Measurements from ENCODE around the gene RFK. TPM values are rescaled to one million over a fixed set of nuclear protein-coding genes. Genes with fewer than 3 reads are reported as not detected.
"Not testable (repeated sequence)": the region's sequence is repeated elsewhere in the genome, so short reads cannot be mapped to it uniquely, and the experiment has no call there.

Gene RFK
- total RNA-seq (10 to 100 TPM; 17.9 to 19.0 TPM), polyA plus RNA-seq (10 to 100 TPM in 1 of 2 donors, 1 to 10 TPM in 1; 9.4 to 25.0 TPM)
- long read RNA-seq, donor 1, transcript RFK-201 (4 exons, 2,684 nt) = major isoform, 55 of 63 reads
- long read RNA-seq, donor 1, partial matches to known transcripts = 1 of 63 reads
- long read RNA-seq, donor 1, other reads (novel, unspliced or antisense) = 4 of 63 reads
- long read RNA-seq, donor 2, transcript RFK-201 (4 exons, 2,684 nt) = major isoform, 25 of 30 reads
- long read RNA-seq, donor 2, partial matches to known transcripts = 1 of 30 reads
- long read RNA-seq, donor 2, other reads (novel, unspliced or antisense) = 4 of 30 reads

- Histone ChIP-seq H3K9me3 (ENCODE audit: control insufficient read depth, low read length) (no peaks in the 10 kb centered on the region), H3K4me1 (ENCODE audit: control insufficient read depth in 1 of 2, insufficient read depth in 2 of 2, low read length in 2 of 2) (no peaks in the 10 kb centered on the region), H3K27ac (ENCODE audit: low read depth in 1 of 2, low read length in 2 of 2) (peak within 1 kb of the TSS; percentile 15 to 99), H3K36me3 (ENCODE audit: control insufficient read depth in 1 of 2, insufficient read depth in 2 of 2, low read length in 1 of 2) (no peaks in the 10 kb centered on the region), H3K4me3 (ENCODE audit: low read length in 2 of 2) (peak within 1 kb of the TSS; percentile 68 to 96), H3K27me3 (ENCODE audit: control insufficient read depth in 1 of 2, insufficient read depth in 2 of 2, low read length in 1 of 2) (no peaks in the 10 kb centered on the region)
- peak; percentile 99 for ATAC-seq (ENCODE audit: low FRiP score)
- intact Hi-C loops (cut with DNase I) = no loop called here
- 0% methylated on average over 61 to 81 of the region's 81 CpGs for WGBS, 2 donors
- peak; percentile 97 to 99 for DNase-seq
These were observed at the start of gene RFK for GRCh38 chr9:76394195-76394959. Gene RFK (minus strand): TSS chr9:76394426. CDS start chr9:76394171, 255 bp downstream.

DNA sequence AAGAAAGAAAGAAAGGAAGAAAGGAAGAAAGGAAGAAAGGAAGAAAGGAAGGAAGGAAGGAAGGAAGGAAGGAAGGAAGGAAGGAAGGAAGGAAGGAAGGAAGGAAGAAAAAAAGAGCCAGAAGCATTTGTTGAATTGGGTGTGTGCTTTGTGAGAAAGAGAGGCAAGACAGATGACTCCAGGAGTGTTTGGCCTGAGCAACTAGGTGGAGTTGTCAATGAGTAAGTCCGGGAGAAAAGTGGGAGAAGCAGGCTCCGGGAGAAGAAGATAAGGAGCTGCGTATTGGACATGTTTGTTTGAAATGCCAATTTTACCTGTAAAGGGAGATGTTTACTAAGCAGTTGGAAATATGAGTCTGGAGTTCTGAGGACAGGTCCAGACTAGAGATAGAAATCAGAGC is 49.7 kb upstream of the RFK start:
- intact Hi-C loops (cut with DNase I) = no loop called here

GRCh38 chr9:76441551-76442322 is 47.5 kb upstream of the RFK start:
- no peak overlapping the region for H3K27ac ChIP-seq (ENCODE audit: low read depth in 1 of 2, low read length in 2 of 2)
- H3K9me3 ChIP-seq (ENCODE audit: control insufficient read depth, low read length) = no peaks in the 10 kb centered on the region
- ATAC-seq (ENCODE audit: low FRiP score) (no peak), DNase-seq (no peak)
- H3K36me3 ChIP-seq (ENCODE audit: control insufficient read depth in 1 of 2, insufficient read depth in 2 of 2, low read length in 1 of 2) = no peaks in the 10 kb centered on the region
- WGBS, 2 donors = 92 to 95% methylated on average over 10 of the region's 10 CpGs
- intact Hi-C loops (cut with DNase I) = no loop called here
- no peaks in the 10 kb centered on the region for H3K27me3 ChIP-seq (ENCODE audit: control insufficient read depth in 1 of 2, insufficient read depth in 2 of 2, low read length in 1 of 2)
- H3K4me1 ChIP-seq (ENCODE audit: control insufficient read depth in 1 of 2, insufficient read depth in 2 of 2, low read length in 2 of 2) = no peaks in the 10 kb centered on the region
- no peak overlapping the region for H3K4me3 ChIP-seq (ENCODE audit: low read length in 2 of 2)

More for the DNA sequence above, 49.7 kb upstream of the RFK start:
- Histone ChIP-seq H3K4me1 (ENCODE audit: control insufficient read depth in 1 of 2, insufficient read depth in 2 of 2, low read length in 2 of 2) (no peaks in the 10 kb centered on the region), H3K36me3 (ENCODE audit: control insufficient read depth in 1 of 2, insufficient read depth in 2 of 2, low read length in 1 of 2) (no peaks in the 10 kb centered on the region), H3K4me3 (ENCODE audit: low read length in 2 of 2) (no peak overlapping the region), H3K27me3 (ENCODE audit: control insufficient read depth in 1 of 2, insufficient read depth in 2 of 2, low read length in 1 of 2) (no peaks in the 10 kb centered on the region), H3K9me3 (ENCODE audit: control insufficient read depth, low read length) (no peaks in the 10 kb centered on the region), H3K27ac (ENCODE audit: low read depth in 1 of 2, low read length in 2 of 2) (no peak overlapping the region)
- WGBS, 2 donors = 90 to 93% methylated on average over 3 of the region's 3 CpGs
- ATAC-seq (ENCODE audit: low FRiP score) (no peak), DNase-seq (no peak)

DNA sequence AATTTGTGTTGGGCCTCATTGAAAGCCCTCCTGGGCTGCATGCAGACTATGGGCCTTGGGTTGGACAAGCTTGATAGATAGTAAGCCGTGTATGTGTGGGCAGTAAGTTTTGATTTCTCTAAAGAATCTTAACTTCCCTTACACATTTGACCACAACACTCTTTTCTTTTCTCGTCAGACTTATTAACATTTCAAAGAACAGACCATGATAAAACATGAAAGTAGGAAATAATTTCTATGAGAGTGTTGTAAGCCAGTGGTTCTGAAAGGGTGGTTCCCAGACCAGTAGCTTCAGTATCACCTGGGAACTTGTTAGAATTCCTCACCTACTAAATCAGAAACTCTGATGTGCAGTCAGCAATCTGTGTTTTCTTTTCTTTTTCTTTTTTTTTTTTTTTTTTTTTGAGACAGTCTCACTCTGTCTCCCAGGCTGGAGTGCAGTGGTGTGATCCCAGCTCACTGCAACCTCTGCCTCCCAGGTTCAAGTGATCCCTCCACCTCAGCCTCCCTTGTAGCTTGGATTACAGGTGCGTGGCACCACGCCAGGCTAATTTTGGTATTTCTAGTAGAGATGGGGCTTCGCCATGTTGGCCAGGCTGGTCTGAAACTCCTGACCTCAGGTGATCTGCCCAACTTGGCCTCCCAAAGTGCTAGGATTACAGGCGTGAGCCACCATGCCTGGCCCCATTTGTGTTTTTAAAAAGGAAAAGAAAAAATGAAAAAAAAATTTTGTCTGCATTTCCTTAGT is 44.8 kb upstream of the RFK start:
- no peaks in the 10 kb centered on the region for H3K36me3 ChIP-seq (ENCODE audit: control insufficient read depth in 1 of 2, insufficient read depth in 2 of 2, low read length in 1 of 2)
- DNase-seq (no peak), ATAC-seq (ENCODE audit: low FRiP score) (no peak)
- WGBS, 2 donors = 87 to 92% methylated on average over 6 of the region's 6 CpGs
- no peaks in the 10 kb centered on the region for H3K27me3 ChIP-seq (ENCODE audit: control insufficient read depth in 1 of 2, insufficient read depth in 2 of 2, low read length in 1 of 2)
- intact Hi-C loops (cut with DNase I) = no loop called here
- H3K4me1 ChIP-seq (ENCODE audit: control insufficient read depth in 1 of 2, insufficient read depth in 2 of 2, low read length in 2 of 2) = no peaks in the 10 kb centered on the region
- H3K9me3 ChIP-seq (ENCODE audit: control insufficient read depth, low read length) = no peaks in the 10 kb centered on the region
- no peak overlapping the region for H3K27ac ChIP-seq (ENCODE audit: low read depth in 1 of 2, low read length in 2 of 2)
- H3K4me3 ChIP-seq (ENCODE audit: low read length in 2 of 2) = no peak overlapping the region

DNA sequence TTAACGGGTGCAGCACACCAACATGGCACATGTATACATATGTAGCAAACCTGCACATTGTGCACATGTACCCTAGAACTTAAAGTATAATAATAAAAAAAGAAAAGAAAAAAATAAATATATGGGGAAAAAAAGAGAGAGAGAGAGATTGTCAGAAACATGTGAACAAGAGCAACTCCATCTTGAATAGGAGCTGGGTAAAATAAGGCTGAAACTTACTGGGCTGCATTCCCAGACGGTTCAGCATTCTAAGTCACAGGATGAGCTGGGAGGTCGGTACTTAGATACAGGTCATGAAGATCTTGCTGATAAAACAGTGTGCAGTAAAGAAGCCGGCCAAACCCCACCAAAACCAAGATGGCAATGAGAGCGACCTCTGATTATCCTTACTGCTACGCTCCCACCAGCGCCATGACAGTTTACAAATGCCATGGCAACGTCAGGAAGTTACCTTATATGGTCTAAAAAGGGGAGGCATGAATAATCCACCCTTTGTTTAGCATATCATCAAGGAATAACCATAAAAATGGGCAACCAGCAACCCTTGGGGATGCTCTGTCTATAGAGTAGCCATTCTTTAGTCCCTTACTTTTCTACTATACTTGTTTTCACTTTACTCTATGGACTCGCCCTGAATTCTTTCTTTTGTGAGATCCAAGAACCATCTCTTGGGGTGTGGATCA is 42.9 kb upstream of the RFK start:
- DNase-seq; H3K36me3 ChIP-seq (ENCODE audit: control insufficient read depth in 1 of 2, insufficient read depth in 2 of 2, low read length in 1 of 2); intact Hi-C loops (cut with DNase I); H3K27me3 ChIP-seq (ENCODE audit: control insufficient read depth in 1 of 2, insufficient read depth in 2 of 2, low read length in 1 of 2); H3K4me1 ChIP-seq (ENCODE audit: control insufficient read depth in 1 of 2, insufficient read depth in 2 of 2, low read length in 2 of 2); H3K9me3 ChIP-seq (ENCODE audit: control insufficient read depth, low read length); H3K4me3 ChIP-seq (ENCODE audit: low read length in 2 of 2); H3K27ac ChIP-seq (ENCODE audit: low read depth in 1 of 2, low read length in 2 of 2); ATAC-seq (ENCODE audit: low FRiP score): not testable (repeated sequence)
- WGBS, 2 donors = 87 to 90% methylated on average over 9 of the region's 9 CpGs

DNA sequence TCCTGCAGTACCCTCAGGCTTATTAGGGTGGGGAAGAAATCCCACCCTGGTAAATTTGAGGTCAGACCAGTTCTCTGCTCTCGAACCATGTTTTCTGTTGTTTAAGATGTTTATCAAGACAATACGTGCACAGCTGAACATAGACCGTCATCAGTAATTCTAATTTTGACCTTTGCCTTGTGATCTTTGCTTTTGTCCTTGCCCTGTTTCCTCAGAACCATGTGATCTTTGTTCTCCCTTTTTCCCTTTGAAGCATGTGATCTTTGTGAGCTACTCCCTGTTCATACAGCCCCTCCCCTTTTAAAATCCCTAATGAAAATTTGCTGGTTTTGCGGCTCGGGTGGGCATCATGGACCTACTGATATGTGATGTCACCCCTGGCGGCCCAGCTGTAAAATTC is 40.7 kb upstream of the RFK start:
- 92 to 95% methylated on average over 6 of the region's 6 CpGs for WGBS, 2 donors
- not testable (repeated sequence) for H3K9me3 ChIP-seq (ENCODE audit: control insufficient read depth, low read length)

DNA sequence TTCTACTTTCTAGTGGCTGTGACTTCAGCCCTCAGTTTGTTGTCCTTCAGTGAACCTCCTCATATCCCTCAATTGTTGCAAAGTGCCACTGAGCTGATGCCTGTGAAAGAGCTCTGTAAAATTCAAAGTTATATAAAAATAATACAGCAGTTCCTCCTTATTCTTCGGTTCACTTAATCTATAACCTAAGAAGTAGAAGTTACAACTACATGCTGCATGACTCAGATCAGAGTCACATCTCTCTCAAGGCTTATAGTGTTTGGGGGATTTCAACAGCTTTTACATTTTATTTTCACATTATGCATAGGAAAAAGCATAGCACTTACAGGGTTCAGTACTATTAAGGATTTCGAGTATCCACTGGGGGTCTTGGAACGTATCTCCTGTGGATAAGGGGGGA is 39.6 kb upstream of the RFK start:
- Histone ChIP-seq H3K9me3 (ENCODE audit: control insufficient read depth, low read length) (no peaks in the 10 kb centered on the region), H3K27ac (ENCODE audit: low read depth in 1 of 2, low read length in 2 of 2) (no peak overlapping the region), H3K4me3 (ENCODE audit: low read length in 2 of 2) (no peak overlapping the region), H3K27me3 (ENCODE audit: control insufficient read depth in 1 of 2, insufficient read depth in 2 of 2, low read length in 1 of 2) (no peaks in the 10 kb centered on the region), H3K36me3 (ENCODE audit: control insufficient read depth in 1 of 2, insufficient read depth in 2 of 2, low read length in 1 of 2) (no peaks in the 10 kb centered on the region), H3K4me1 (ENCODE audit: control insufficient read depth in 1 of 2, insufficient read depth in 2 of 2, low read length in 2 of 2) (no peaks in the 10 kb centered on the region)
- 82 to 83% methylated on average over 3 of the region's 3 CpGs for WGBS, 2 donors
- intact Hi-C loops (cut with DNase I) = no loop called here
- ATAC-seq (ENCODE audit: low FRiP score) (no peak), DNase-seq (no peak)

More for the DNA sequence above, 40.7 kb upstream of the RFK start:
- H3K4me1 ChIP-seq (ENCODE audit: control insufficient read depth in 1 of 2, insufficient read depth in 2 of 2, low read length in 2 of 2); H3K27me3 ChIP-seq (ENCODE audit: control insufficient read depth in 1 of 2, insufficient read depth in 2 of 2, low read length in 1 of 2); intact Hi-C loops (cut with DNase I); H3K4me3 ChIP-seq (ENCODE audit: low read length in 2 of 2); ATAC-seq (ENCODE audit: low FRiP score); H3K27ac ChIP-seq (ENCODE audit: low read depth in 1 of 2, low read length in 2 of 2); DNase-seq; H3K36me3 ChIP-seq (ENCODE audit: control insufficient read depth in 1 of 2, insufficient read depth in 2 of 2, low read length in 1 of 2): not testable (repeated sequence)

- no peaks in the 10 kb centered on the region for H3K4me1 ChIP-seq (ENCODE audit: control insufficient read depth in 1 of 2, insufficient read depth in 2 of 2, low read length in 2 of 2)
- no peaks in the 10 kb centered on the region for H3K36me3 ChIP-seq (ENCODE audit: control insufficient read depth in 1 of 2, insufficient read depth in 2 of 2, low read length in 1 of 2)
- no peak overlapping the region for H3K4me3 ChIP-seq (ENCODE audit: low read length in 2 of 2)
- 74 to 78% methylated on average over 5 of the region's 5 CpGs for WGBS, 2 donors
- no peak for ATAC-seq (ENCODE audit: low FRiP score)
- no peaks in the 10 kb centered on the region for H3K9me3 ChIP-seq (ENCODE audit: control insufficient read depth, low read length)
- DNase-seq = no peak
- intact Hi-C loops (cut with DNase I) = no loop called here
- no peaks in the 10 kb centered on the region for H3K27me3 ChIP-seq (ENCODE audit: control insufficient read depth in 1 of 2, insufficient read depth in 2 of 2, low read length in 1 of 2)
- H3K27ac ChIP-seq (ENCODE audit: low read depth in 1 of 2, low read length in 2 of 2) = no peak overlapping the region
These were observed 39.2 kb upstream of the RFK start for GRCh38 chr9:76433406-76433805.
